SK-N-MC (cell line): ENCODE results near the gene WDFY3.

Experiments used
- EZH2 ChIP-seq: fragments of 200-600 bp; sonication (generic); IDR thresholded peaks from one replicate; pipeline ENCODE4 v1.6.1; 2017; ENCODE audit warnings: antibody characterized with exemption
- POLR2AphosphoS5 ChIP-seq: IDR thresholded peaks from 2 replicates; pipeline ENCODE4 v1.6.1; 2012; ENCODE audit warnings: mild to moderate bottlenecking, low read depth, low read length, borderline replicate concordance

DNA sequence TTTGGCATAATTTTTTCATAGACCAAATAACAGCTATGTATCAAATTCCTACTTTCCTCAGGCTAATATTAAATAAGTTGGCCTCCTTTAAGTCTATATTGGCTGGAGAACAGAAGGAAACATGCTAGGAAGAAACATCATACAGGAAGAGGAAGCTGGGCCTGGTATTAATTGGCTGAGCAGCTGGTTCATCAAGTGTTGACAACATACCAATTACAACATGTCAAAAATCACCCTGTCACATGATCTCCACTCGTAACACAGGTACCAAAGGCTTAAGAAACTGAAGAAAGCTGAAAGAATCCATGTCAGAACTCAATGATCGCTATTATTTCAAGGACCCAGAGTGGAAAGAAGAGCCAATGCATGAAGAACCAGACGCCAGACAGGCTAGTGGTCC lies 10.5 kb downstream of the WDFY3 start:
- no peak for TF ChIP-seq POLR2AphosphoS5
- no peak for TF ChIP-seq EZH2
